Transverse colon (tissue), 4 donors: ENCODE measurements around the gene IMMP2L.

ENCODE experiments used
- EP300 ChIP-seq: sonication (generic); formaldehyde crosslinking; IDR thresholded peaks from one replicate; pipeline ENCODE4 v1.6.1; 2017; ENCODE audit warnings: antibody characterized with exemption, low read depth
- POLR2A ChIP-seq: fragments of 450-650 bp; IDR thresholded peaks from one replicate; pipeline ENCODE4 v1.6.1; 2016; ENCODE audit warnings: antibody characterized with exemption, mild to moderate bottlenecking, moderate library complexity
- POLR2AphosphoS5 ChIP-seq, 3 donors: sonication (generic); formaldehyde crosslinking; IDR thresholded peaks; one replicate each; pipeline ENCODE4 v1.6.1; 2016; ENCODE audit warnings: antibody characterized with exemption in 3 of 3
- TF ChIP-seq, protein P1 (sequence below), 5 experiments: fragments of 200-600 bp in 3 of 5; fragments of 450-650 bp in 2 of 5; sonication (generic) in 3 of 5; IDR thresholded peaks; 1 replicate in 2 of 5; 2 replicates in 3 of 5; pipeline ENCODE4 v1.5.1; 2016 to 2017; ENCODE audit warnings: antibody characterized with exemption in 5 of 5, inconsistent platforms in 3 of 5, mild to moderate bottlenecking in 2 of 5, moderate library complexity in 1 of 5

DNA sequence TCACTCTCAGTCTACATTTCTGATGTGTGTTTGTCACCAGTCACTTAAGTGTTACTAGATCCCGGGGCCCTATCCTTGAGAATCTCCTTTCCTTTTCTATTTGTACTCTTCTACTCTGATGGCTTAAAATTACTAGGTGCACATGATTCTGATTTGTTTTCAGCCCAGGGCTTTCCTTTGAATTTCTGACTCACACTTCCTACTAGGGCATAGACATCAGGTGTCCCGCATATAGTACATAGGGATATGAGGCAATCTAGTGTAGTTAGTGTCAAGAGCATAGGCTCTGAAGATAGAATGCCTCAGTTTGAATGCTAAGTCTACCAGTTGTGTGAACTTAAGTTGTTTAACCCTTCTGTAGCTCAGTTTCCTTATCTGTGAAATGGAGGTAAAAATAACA, 520.7 kb downstream of the IMMP2L start:
- TF ChIP-seq, protein P1, sequence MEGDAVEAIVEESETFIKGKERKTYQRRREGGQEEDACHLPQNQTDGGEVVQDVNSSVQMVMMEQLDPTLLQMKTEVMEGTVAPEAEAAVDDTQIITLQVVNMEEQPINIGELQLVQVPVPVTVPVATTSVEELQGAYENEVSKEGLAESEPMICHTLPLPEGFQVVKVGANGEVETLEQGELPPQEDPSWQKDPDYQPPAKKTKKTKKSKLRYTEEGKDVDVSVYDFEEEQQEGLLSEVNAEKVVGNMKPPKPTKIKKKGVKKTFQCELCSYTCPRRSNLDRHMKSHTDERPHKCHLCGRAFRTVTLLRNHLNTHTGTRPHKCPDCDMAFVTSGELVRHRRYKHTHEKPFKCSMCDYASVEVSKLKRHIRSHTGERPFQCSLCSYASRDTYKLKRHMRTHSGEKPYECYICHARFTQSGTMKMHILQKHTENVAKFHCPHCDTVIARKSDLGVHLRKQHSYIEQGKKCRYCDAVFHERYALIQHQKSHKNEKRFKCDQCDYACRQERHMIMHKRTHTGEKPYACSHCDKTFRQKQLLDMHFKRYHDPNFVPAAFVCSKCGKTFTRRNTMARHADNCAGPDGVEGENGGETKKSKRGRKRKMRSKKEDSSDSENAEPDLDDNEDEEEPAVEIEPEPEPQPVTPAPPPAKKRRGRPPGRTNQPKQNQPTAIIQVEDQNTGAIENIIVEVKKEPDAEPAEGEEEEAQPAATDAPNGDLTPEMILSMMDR (IDR thresholded peaks at IDR 0.05), result no peak
- TF ChIP-seq EP300 (no peak), POLR2AphosphoS5 (IDR thresholded peaks at IDR 0.05) (no peak), POLR2A (no peak)
